ENCODE data around the gene SLC12A5.

DNA sequence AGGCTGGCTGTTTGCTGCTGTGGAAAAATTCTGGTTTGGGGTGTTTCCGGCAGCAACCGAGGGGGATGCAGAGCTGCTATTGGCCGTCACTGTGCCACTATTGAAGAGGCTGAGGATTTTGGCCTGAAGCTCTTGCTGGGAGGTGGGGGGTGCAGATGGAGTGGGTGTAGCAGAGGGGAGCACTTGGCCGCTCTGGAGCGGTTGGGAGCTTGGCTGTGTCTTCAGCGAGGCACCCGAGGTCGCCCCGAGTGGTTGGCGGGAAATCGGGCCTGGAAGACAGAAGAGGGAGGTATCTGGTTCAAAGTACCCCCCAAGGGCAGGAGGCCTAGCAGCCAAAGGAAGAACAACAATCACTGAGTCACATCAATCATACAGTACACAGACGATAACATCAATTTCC lies 33.6 kb downstream of the SLC12A5 start:
- TF ChIP-seq, protein P1, sequence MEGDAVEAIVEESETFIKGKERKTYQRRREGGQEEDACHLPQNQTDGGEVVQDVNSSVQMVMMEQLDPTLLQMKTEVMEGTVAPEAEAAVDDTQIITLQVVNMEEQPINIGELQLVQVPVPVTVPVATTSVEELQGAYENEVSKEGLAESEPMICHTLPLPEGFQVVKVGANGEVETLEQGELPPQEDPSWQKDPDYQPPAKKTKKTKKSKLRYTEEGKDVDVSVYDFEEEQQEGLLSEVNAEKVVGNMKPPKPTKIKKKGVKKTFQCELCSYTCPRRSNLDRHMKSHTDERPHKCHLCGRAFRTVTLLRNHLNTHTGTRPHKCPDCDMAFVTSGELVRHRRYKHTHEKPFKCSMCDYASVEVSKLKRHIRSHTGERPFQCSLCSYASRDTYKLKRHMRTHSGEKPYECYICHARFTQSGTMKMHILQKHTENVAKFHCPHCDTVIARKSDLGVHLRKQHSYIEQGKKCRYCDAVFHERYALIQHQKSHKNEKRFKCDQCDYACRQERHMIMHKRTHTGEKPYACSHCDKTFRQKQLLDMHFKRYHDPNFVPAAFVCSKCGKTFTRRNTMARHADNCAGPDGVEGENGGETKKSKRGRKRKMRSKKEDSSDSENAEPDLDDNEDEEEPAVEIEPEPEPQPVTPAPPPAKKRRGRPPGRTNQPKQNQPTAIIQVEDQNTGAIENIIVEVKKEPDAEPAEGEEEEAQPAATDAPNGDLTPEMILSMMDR (IDR thresholded peaks at IDR 0.05): no peak
- no peak for TF ChIP-seq POLR2A (IDR thresholded peaks at IDR 0.05)

Measured in right lobe of liver (tissue), 4 donors.